OCI-LY7 (cell line): ENCODE data around the gene IGFBP1.

Experiments
- CTCF ChIP-seq: fragments of 200-600 bp; sonication (generic); conservative IDR thresholded peaks from 2 replicates; pipeline ENCODE4 v1.5.1; 2014; ENCODE audit warnings: mild to moderate bottlenecking, antibody characterized with exemption, low read length, moderate library complexity, mixed read lengths
- EZH2phosphoT487 ChIP-seq: fragments of 200-600 bp; sonication (generic); IDR thresholded peaks from 2 replicates; pipeline ENCODE4 v1.6.1; 2018; ENCODE audit warnings: low read depth, borderline replicate concordance, mild to moderate bottlenecking, mixed run types, antibody characterized with exemption, low read length, moderate library complexity, mixed read lengths

GRCh38 chr7:45881759-45882464 is 6.4 kb upstream of the IGFBP1 start:
- no peak for TF ChIP-seq CTCF
- no peak for TF ChIP-seq EZH2phosphoT487
